ENCODE measurements around the gene SLC12A6. TPM values are rescaled to one million over a fixed set of nuclear protein-coding genes. Genes with fewer than 3 reads are reported as not detected.

SLC12A6 gene
- total and polyA plus RNA-seq, 2 of the 13 experiments (the other 11 are each of a cell fraction or from before 2014, with no cell fraction given) = 15.2 to 30.1 TPM

- TF ChIP-seq USF2 (IDR thresholded peaks at IDR 0.05; ENCODE audit: low read depth, low read length) (no peak), USF2 (CRISPR knock-in tag; IDR thresholded peaks at IDR 0.05; ENCODE audit: borderline replicate concordance) (no peak), MAF1 (CRISPR knock-in tag; IDR thresholded peaks at IDR 0.05; ENCODE audit: borderline replicate concordance) (no peak), FOXA1 (IDR thresholded peaks at IDR 0.05) (no peak), FOXA1 (CRISPR knock-in tag; IDR thresholded peaks at IDR 0.05) (no peak), ZNF383 (CRISPR knock-in tag; IDR thresholded peaks at IDR 0.05; ENCODE audit: borderline replicate concordance) (no peak), ARID4A (CRISPR knock-in tag; IDR thresholded peaks at IDR 0.05; ENCODE audit: borderline replicate concordance) (peak; percentile 86), NCOA2 (CRISPR knock-in tag; IDR thresholded peaks at IDR 0.05) (no peak), HINFP (CRISPR knock-in tag; IDR thresholded peaks at IDR 0.05; ENCODE audit: low read depth) (peak; percentile 76; the same call in 1 of the 2 replicates), TOPORS (CRISPR knock-in tag; IDR thresholded peaks at IDR 0.05) (no peak), ZNF564 (CRISPR knock-in tag; IDR thresholded peaks at IDR 0.05) (peak; percentile 68; the same call in 1 of the 2 replicates), GATAD2A (CRISPR knock-in tag; IDR thresholded peaks at IDR 0.05) (peak; percentile 80), ZNF788 (CRISPR knock-in tag; IDR thresholded peaks at IDR 0.05; ENCODE audit: borderline replicate concordance) (peak; percentile 82), MYNN (CRISPR knock-in tag; IDR thresholded peaks at IDR 0.05; ENCODE audit: low read depth) (no peak), PRDM4 (CRISPR knock-in tag; IDR thresholded peaks at IDR 0.05; ENCODE audit: borderline replicate concordance) (no peak), ZBTB46 (CRISPR knock-in tag; IDR thresholded peaks at IDR 0.05; ENCODE audit: borderline replicate concordance) (no peak)
Observed at GRCh38 chr15:34367101-34368081, 29.8 kb upstream of the SLC12A6 start, which contains the start of gene LPCAT4 (continued).

Data from HepG2 (cell line).